Adrenal gland (tissue), 12 donors: ENCODE measurements around the gene PIGS. TPM values are rescaled to one million over a fixed set of nuclear protein-coding genes. Genes with fewer than 3 reads are reported as not detected.

Source experiments
- DNase-seq, 7 donors: peaks; one replicate each; pipeline ENCODE4 v3.0.0-alpha.2; 2019 to 2020
- H3K27ac ChIP-seq, 5 donors: fragments of 200-600 bp; sonication (generic) in 4 of 5; 1 replicate in 3 of 5; 2 replicates in 2 of 5; pipeline versions ENCODE4 v1.5.1 to v1.8.0; 2016 to 2020; ENCODE audit warnings: mild to moderate bottlenecking in 1 of 5
- H3K27me3 ChIP-seq: fragments of 200-600 bp; 2 replicates; pipeline ENCODE4 v1.8.0; 2021
- H3K36me3 ChIP-seq, 2 donors: fragments of 200-600 bp; replicated peaks in 1 of 2; 1 replicate in 1 of 2; 2 replicates in 1 of 2; pipeline versions ENCODE4 v1.5.1 to v1.8.0; 2018 to 2022
- H3K4me1 ChIP-seq, 2 donors: fragments of 200-600 bp; replicated peaks in 1 of 2; 1 replicate in 1 of 2; 2 replicates in 1 of 2; pipeline versions ENCODE4 v1.5.1 to v1.8.0; 2018 to 2021
- H3K4me3 ChIP-seq, 4 donors: fragments of 200-600 bp; sonication (generic) in 3 of 4; one replicate each; pipeline ENCODE4 v1.5.1; 2016 to 2018
- H3K9me3 ChIP-seq, 3 donors: fragments of 200-600 bp; sonication (generic) in 1 of 3; replicated peaks in 1 of 3; 1 replicate in 2 of 3; 2 replicates in 1 of 3; pipeline versions ENCODE4 v1.5.1 to v1.8.0; 2016 to 2021
- CTCF ChIP-seq, 6 experiments: fragments of 450-650 bp in 4 of 6; fragments of 200-600 bp in 2 of 6; sonication (generic) in 1 of 6; IDR thresholded peaks; 1 replicate in 5 of 6; 2 replicates in 1 of 6; pipeline versions ENCODE4 v1.5.1 to v1.8.0; 2016 to 2021; ENCODE audit warnings: antibody characterized with exemption in 6 of 6, mild to moderate bottlenecking in 2 of 6, moderate library complexity in 1 of 6
- POLR2A ChIP-seq, 2 donors: fragments of 450-650 bp; IDR thresholded peaks; one replicate each; pipeline ENCODE4 v1.6.1; 2017; ENCODE audit warnings: antibody characterized with exemption in 2 of 2, mild to moderate bottlenecking in 2 of 2, moderate library complexity in 1 of 2
- WGBS, 4 donors: extraction: QIAGEN DNeasy Blood & Tissue Kit in 2 of 4; methylation state at CpG; one replicate each; pipeline versions ENCODE4 v1.1.5 to v1.1.7; 2013 to 2017; 5-methylcytosine and 5-hydroxymethylcytosine counted together
- intact Hi-C, 2 donors: fragments of 100-400 bp; cut with DNase I; formaldehyde crosslinking; loops; one replicate each; pipeline versions ENCODE4 v1.14.1 to v1.15.0; 2022 to 2023
- polyA plus RNA-seq, 3 donors: library from polyadenylated mRNA; stranded (reverse); fragments of 200-250 nt in 2 of 3; fragments of 350-450 nt in 1 of 3; fragmentation: Illumina TruSeq in 1 of 3; extraction: RNeasy Lipid Tissue Mini Kit (QIAGEN cat#74804) in 1 of 3; gene quantifications; one replicate each; pipeline ENCODE4 v1.2.3, GENCODE V29; 2013 to 2014
- total RNA-seq, 9 donors: library from RNA; depleted of rRNA in 4 of 9; stranded (reverse); fragments of >200 nt in 4 of 9; fragments of 120-200 nt in 1 of 9; fragmentation: NEBNext Ultra II Directional in 1 of 9; extraction: Animal tissue kit (Norgen Biotek cat#: 25700) in 1 of 9; gene quantifications; one replicate each; pipeline versions ENCODE4 v1.1.0 to v1.2.4, GENCODE V29; 2013 to 2023
- donor health status: healthy with polysubstance abuse.
- donor health status: Bipolar disorder and iron deficiency.
- donor health status: DM: yes; HTN: yes; CAD: no.
- donor health status: DM: no; HTN: no; CAD: no.
- donor health status: DM: no; HTN: no; CAD: no.
- donor health status: DM: yes; HTN: yes; CAD: no.

Gene PIGS
- total and polyA plus RNA-seq, 12 donors, result 9.2 to 73.0 (median 55.6) TPM

GRCh38 chr17:28549236-28550132, 21.8 kb downstream of the PIGS start:
- peaks cover 0 to 21% of the 10 kb centered on the region in 2 donors for H3K36me3 ChIP-seq
- TF ChIP-seq POLR2A (IDR thresholded peaks at IDR 0.05), result no peak
- TF ChIP-seq CTCF (IDR thresholded peaks at IDR 0.05), result no peak
- H3K27ac ChIP-seq, result no peak overlapping the region
- intact Hi-C loops, result loop anchor here (5.0 kb wide), 1 partner anchor 63 kb away; the partner anchor contains the start of gene RSKR (in 2 of the 2)
- H3K9me3 ChIP-seq, result no peaks in the 10 kb centered on the region
- no peaks in the 10 kb centered on the region for H3K27me3 ChIP-seq
- 75 to 91% (median 81%) methylated on average over 2 to 3 of the region's 3 CpGs for WGBS, 4 donors
- no peak for DNase-seq
- no peak overlapping the region for H3K4me3 ChIP-seq
- H3K4me1 ChIP-seq, result peaks cover 7 to 22% of the 10 kb centered on the region in 2 donors

GRCh38 chr17:28548417-28549130, 22.8 kb downstream of the PIGS start:
- Histone ChIP-seq H3K27ac (no peak overlapping the region), H3K4me3 (no peak overlapping the region), H3K9me3 (no peaks in the 10 kb centered on the region), H3K36me3 (peaks cover 0 to 12% of the 10 kb centered on the region in 2 donors), H3K4me1 (peaks cover 7 to 22% of the 10 kb centered on the region in 2 donors), H3K27me3 (no peaks in the 10 kb centered on the region)
- intact Hi-C loops, result loop anchor here (5.0 kb wide), 1 partner anchor 64 kb away; the partner anchor contains the start of gene RSKR (in 2 of the 2)
- TF ChIP-seq POLR2A (IDR thresholded peaks at IDR 0.05), result no peak
- peak in 1 of 6 experiments; percentile 37 for TF ChIP-seq CTCF (IDR thresholded peaks at IDR 0.05)
- no peak for DNase-seq
- WGBS, 4 donors, result 83 to 89% (median 87%) methylated on average over 5 to 6 of the region's 6 CpGs

- peak; percentile 78 to 91 (median 82) for DNase-seq
- intact Hi-C loops, result loop anchor here (5.0 kb wide), 1 partner anchor 64 kb away; the partner anchor contains the start of gene RSKR (in 2 of the 2)
- H3K4me3 ChIP-seq, result no peak overlapping the region
Observed at GRCh38 chr17:28547623-28548416, 23.5 kb downstream of the PIGS start.

More at GRCh38 chr17:28547623-28548416, 23.5 kb downstream of the PIGS start:
- peak; percentile 84 to 98 (median 90) for TF ChIP-seq CTCF (IDR thresholded peaks at IDR 0.05)
- no peak for TF ChIP-seq POLR2A (IDR thresholded peaks at IDR 0.05)
- Histone ChIP-seq H3K27me3 (no peaks in the 10 kb centered on the region), H3K9me3 (no peaks in the 10 kb centered on the region), H3K27ac (peak overlapping the region in 2 of 5 donors; percentile 37 to 44), H3K4me1 (peaks cover 7 to 19% of the 10 kb centered on the region in 2 donors), H3K36me3 (peaks cover 0 to 12% of the 10 kb centered on the region in 2 donors)
- WGBS, 4 donors, result 63 to 77% (median 71%) methylated on average over 21 to 26 of the region's 26 CpGs
